GM19438 (cell line): ENCODE results near the gene NRG2.

Experiments
- ATAC-seq: cut with Tn5 transposase; IDR thresholded peaks from one replicate; pipeline ENCODE4 v1.9.1; 2021; ENCODE audit warnings: low read depth; ENCODE audit not compliant: unreplicated experiment

The NRG2 gene

DNA sequence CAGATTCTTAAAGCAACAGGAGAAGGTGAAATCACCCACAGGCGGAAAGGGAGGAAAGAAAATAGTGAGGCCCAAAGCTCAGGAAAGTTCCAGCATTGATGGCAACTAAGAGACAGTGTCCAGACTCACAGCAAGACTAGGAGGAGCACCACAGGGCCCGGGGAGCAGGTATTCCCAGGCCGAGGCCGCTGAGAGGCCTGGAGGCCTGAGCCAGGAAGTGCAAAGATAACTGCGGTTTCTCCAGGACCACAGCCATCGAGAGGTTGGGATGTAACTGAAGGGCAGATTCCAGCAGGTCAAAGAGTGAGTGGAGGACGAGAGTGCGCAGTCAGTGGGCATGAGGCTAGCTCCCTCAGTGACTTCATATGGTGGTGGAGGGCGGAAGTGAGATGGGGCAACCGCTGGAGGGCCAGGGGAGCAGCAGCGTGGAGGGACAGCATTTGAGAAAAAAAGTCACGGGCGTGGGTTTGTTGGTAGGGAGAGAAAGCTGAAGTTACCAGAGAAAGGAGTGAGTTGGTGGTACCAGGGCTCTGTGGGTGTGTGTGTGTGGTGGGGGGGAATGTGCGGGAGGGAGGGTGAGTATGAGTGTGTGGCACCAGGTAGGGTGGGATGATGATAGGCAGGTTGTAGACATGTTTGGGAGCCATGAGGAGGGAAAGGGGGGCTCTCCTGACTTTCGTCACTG, 157.8 kb downstream of the NRG2 start:
- no peak for ATAC-seq

DNA sequence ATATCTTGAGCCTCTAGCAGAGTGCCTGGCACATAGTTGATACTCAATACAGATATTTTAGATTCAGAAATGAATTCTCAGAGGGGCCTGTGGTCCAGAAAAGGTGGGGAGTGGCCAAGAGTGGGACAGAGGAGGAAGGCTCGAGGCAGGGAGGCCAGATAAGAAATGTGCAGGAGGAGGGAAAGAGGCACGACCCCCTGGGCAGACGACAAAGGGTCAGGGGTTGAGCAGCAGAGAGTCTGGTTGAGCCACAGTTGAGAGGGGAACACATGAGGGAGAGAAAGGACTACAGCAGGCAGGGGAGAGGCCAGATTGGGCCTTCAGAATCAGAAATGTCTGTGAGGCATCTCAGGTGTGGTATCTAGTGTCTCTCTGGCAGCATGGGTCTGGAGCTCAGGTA, 158.4 kb downstream of the NRG2 start:
- ATAC-seq = no peak

DNA sequence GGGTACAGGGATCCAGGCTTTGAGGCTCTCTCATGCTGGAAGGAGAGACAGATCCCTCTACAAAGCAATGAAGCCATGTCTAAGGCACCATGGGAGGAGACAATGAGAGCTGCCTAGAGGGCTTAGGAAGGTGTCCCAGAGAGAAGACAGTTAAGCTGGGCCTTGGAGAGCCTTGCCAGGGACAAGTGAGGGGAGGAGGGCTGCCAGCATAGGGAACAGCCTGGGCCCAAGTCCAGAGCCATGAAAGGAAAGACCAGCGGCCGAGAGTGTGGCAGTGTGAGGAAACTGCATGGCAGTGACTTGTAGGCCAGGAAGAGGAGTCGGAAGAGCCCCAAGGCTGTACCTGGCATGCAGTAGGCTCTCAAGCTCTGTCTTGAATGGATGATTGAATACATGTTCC, 159.0 kb downstream of the NRG2 start:
- no peak for ATAC-seq

DNA sequence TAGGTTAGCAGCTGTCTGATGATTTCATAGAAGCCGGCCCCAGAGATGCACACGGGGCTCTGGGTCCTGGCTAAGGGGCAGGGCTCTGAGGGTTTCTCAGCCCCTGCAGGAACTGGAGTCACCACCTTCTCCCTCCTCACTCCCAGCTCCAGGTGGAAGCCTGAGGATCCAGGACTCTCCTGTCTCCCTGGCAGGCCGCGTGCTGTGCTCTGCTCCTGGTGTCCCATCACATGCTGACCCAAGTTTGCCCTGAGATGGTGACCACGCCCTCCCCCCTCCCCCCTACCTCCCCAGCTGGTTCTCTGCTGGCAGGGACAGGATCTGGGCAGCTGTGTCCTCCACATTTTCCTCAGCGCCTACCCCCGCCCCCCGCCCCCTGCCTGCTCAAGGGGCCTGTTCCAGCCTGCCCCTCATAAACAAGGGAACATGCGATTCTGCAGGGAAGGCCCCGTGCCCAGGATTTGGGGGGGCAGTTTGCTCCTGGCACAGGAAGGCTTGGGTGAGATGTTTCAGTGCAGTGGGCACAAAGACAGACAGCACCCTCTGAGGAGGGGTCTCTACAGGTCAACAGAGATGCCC, 160.0 kb downstream of the NRG2 start:
- ATAC-seq = no peak

DNA sequence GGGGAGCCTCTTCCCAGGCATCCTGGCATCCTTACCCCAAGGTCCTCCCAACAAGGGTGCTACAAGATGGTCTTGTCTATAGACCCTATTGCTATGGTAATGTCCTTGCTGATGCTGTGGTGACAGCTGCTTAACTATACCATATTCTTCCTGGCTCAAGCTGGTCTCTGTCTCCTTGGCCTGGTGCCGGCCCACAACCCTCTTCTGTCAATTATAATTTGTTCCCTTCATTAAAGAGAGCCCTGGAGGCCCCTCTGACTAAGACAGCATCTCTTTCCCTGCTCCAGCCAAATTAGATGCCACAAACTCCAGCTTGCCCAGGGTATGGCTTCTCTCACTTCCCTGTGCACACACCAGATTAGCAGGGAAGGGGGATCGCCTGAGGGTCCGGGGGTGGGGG, 160.8 kb downstream of the NRG2 start:
- no peak for ATAC-seq

DNA sequence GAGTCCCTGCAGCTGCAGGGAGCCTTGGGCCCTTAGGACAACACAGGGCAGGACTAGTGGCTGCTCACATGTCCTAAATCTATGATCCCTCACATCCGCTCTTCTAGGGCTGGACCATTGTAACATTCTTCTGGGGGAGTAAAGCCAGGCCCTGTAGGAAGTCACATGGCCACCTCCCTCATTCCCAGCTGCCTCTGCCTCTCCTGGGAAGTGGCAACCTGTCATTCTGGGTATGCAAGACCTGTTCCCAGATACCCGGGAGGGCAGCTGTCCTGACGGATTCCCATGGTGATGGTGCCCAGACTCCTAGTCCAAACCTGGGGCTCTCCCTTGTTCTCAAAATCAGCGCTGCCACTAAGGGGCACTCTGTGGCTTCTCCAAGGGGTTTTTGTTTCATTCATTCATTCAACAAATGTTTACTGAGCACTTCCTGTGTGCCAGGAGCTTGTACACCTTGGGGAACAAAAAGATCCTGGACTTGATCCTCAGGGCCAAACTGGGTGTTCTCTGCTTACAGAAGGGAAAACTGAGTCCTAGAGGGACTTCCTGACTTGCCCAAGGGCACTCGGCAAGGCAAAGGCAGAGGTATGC, 161.9 kb downstream of the NRG2 start:
- ATAC-seq = no peak

DNA sequence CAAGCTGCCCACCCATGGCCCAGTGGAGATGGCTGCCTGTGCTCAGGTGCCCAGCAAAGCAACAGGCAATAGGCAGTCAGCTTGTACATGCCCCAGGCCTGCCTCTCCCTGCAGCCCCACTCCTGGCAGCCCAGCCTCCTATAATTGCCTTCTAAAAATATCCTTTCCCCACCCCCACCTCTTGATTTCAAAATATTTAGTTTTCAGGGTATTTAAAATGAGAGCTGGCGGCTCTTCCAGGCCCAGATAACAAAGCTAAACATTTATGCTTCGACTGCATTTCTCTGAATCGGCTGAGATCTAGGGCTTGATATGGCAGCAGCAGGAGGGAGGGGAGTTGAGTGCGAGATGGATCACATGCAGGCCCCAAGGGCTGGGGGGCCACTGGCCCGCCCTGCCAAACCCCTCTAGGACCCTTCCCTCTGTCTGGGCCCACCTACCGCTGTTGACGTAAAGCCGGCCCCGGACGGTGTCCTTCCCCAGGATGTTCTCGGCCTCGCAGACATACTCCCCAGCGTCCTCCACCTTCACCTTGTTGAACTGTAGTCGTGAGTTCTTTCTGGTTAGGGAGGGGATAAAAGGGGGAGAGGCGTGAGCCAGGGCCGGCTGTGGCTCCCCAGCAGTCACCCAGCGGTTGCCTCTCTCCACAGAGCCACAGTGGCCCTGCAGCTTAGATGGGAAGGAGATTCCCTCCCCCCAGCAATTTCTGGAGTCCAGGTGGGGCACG, 162.5 kb downstream of the NRG2 start:
- ATAC-seq = no peak

DNA sequence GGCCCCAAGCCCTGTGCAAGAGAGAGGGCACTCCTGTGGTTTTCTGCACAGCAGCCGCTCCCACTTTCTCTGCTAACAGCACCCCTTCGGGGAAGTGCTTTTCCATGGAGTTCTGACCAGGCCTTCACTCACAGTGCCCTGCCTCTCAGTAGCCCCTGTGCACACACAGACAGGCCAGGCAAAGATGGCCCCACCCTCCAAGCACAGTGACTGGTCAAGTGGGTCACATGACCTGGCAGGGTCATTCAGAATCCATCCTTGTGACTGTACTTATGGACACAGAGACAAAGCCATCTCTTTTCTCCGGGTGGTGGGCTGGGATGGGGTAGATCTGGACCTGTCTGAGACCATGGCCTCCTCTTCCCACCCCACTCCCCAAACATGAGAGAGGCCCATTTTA, 165.0 kb downstream of the NRG2 start:
- no peak for ATAC-seq

DNA sequence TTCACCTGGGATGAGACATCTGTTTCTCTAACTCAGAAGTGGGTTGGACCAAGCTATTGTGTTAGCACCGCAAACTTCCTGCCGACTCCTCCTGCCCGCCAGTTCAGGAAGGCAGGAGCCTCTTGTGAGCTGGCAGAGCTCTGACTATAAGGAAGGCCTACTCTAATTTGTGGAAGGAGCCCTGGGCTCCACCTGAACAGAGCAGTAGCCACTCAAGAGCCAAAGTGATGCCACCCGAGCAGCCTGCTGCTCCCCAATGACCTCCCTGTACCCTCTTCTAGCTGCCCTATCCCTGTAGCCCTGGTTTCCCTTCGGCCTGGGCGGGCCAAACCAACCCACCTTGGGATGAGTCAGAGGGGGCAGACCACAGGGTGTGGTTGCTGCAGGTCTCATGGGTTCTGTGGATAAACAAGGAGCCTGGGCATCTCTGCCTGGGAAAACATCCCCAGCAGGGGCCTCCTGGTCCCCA, 165.9 kb downstream of the NRG2 start:
- no peak for ATAC-seq

DNA sequence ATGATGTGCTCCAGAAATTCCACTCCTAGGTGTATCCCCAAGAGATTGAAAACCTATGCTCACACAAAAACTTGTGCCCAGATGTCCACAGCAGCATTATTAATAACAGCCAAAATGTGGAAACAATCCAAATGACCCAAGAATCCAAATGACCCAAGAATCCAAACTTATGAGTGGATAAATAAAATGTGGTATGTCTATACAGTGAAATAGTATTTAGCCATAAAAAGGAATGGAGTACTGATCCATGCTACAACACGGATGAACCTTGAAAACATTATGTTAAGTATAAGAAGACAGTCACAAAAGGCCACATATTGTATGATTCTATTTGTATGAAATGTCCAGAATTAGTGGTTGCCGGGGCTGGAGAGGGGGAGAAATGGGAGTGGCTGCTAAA, 167.1 kb downstream of the NRG2 start:
- no peak for ATAC-seq

DNA sequence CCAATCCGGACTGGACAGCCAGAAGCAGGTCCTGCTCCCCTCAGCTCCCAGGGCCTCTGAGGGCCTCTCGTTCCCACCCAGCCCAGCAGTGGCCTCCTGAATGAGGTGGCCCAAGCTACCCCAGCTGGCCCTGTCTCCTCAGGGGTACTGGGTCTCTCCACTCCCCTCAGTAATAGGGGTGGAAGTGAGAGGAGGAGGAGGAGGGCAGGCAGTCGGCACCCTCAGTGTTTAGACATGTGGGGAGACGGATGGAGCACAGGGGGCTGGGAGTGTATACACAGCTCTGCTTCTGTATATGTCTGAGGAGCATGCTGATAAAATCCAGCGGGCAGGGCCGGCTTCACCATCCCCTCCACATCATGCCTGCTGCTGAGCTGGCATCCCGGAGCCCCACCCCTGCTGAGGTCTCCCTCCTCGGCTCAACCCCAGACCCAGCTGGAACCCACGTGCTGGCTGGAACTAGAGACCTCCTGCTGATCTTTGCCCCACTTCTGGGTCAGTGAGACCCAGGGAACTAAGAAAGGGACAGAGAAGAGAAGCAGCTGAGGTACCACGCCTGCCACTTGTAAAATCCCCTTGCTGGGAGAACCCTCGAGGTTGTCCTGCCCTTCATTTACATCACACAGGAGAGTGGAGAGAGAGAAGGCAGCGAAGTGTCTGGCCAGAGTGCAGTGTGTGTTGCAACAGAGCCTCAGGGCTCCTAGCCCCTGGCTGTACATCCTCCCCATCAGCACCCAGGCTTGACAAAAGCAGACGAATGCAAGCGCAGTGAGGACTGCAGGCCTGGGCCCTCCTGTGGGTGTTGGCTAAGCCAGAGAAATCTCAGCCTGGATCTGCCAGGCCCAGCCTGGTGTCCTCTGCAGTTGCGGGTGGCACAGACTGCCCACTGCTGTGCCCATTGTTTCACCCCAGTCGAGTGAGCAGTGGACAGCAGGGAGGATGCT, 170.0 kb downstream of the NRG2 start:
- no peak for ATAC-seq

DNA sequence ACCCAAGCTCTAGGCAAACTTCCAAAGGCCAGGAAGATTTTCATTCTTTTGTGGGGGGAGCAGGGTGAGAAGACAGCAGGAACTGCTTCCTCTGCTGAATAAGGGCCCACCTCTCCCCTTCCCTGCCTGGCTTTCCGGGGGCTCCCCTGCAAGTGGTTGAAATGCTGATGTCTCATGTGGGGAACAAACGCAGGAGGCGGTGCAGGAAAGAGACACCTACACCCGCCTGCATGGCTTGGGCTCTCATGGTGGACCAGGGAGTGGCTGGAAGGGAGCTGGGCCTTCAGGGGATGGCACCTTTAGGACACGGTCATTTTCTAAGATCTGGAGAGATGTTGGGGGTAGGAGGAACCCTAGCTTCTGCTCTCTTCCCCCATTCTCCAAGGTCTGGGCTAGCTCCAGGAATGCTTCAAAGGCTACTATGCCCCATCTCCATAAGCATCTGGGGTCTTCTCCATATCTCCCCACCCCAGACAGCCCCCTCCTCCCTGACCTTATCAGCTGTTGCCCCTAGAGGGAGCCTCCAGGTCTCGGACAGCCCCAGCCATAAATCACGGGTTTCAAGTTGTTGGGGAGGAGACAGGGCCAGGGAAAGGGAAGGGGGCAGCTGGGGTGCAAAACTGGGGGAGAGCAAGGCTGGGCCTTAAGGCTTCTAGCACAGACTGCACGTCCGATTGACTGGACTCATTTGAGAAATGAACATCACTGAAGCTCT, 170.9 kb downstream of the NRG2 start:
- no peak for ATAC-seq

DNA sequence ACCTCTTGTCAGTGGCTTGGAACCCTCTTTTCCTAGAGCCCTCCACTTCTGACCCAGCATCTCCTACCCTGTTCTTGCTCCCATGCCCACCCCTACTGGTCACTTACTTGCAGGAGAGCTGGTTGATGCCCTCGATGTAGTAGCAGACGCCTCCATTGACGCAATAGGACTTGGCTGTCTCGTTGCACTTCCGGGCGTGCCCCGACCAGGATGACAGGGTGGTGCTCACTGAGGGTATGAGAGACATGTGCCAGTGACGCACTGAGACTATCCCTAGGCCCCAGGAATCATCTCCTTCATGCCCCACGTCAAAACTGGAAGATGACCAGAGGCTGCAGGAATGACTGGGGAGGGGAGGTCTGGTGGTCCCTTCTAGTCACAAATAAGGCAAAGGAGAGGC, 171.5 kb downstream of the NRG2 start:
- ATAC-seq = no peak

DNA sequence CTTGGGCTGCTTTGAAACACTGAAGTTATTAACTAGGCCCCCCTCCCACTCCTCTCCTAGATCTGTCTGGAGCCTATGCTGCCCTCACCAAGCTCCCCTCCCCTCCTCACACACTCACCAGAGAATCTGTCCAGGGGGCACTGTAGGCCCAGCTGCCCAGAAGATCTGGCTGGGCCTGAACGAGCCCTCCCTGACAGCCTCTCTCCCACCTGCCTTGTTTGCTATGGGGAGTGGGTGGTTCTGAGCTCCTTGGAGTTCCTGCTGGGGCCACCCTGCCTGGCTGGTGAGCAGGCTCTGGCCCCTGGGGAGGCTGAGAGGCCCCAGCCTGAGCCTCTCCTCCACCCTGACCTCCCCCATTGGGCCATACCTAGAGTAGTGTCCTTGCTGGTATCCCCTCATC, 172.4 kb downstream of the NRG2 start:
- ATAC-seq = no peak

DNA sequence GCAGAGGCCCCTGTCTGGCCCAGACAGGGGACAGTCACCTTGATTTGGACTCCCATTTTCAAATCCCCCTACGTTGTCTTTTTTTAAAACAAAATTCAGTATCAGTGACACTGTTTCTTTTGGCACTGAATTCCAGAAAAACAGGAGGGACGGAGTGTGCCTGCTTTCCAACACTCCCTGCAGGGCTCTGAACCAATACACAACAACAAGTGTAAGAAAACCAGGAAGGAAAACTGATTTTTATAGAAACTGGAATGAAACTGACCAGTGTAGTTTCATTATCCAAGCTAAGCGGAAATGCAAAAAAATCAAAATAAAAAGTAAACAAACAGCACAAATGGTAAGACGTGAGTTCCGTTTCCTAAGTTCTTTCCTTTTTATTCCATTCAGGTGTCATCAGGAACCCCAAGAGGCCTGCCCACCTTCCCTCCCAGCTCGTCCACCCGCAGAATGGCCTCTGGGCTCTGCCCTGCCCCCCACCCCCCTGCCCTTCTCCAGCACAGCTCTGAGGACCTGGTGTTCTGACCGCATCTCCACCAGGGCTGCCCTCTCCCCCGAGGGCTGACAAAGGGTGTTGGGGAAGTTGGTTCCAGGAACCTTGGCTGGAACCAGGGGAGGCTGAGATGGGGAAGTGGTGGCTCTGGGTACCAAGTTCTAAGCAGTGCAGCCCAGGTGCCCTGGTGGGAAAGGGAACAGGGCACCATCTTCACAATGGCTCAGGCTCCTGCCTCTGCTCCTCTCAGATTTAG, 173.9 kb downstream of the NRG2 start:
- ATAC-seq = no peak

DNA sequence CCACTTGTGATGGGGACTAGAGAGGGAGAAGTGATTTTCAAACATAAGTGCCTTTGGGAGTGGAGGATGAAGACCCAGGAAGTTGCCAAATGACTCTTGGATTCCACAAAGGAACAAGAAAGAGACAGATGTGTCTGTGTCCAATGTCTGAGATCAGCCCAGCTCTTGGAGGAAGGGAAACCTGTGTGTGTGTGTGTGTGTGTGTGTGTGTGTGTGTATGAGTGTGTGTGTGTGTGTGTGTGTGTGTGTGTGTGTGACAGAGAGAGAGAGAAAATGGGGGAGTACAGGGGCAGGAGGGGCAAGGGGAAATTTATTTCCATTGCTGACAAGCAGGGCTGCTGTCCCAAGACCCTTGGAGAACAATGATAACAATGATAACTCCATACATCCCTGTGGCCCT, 175.5 kb downstream of the NRG2 start:
- ATAC-seq = no peak

DNA sequence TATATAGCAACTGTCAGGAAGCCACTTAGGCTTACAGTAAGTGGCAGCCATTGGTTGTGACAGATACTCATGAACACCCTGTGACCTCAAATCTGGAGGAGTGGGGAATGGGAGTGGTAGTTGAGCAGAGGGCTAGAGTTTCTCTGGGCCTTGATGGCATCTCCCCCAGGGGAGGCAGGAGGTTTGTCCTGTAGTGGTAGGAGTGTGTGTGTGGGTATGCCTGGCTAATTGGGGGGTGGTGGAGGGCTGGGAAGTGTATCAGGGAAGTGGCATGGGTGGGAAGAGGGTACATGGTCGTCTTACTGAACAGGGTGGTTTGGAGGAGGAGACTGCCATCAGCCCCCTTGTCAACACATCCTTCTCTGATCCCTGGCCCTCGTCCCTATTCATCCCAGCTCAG, 176.0 kb downstream of the NRG2 start:
- no peak for ATAC-seq

DNA sequence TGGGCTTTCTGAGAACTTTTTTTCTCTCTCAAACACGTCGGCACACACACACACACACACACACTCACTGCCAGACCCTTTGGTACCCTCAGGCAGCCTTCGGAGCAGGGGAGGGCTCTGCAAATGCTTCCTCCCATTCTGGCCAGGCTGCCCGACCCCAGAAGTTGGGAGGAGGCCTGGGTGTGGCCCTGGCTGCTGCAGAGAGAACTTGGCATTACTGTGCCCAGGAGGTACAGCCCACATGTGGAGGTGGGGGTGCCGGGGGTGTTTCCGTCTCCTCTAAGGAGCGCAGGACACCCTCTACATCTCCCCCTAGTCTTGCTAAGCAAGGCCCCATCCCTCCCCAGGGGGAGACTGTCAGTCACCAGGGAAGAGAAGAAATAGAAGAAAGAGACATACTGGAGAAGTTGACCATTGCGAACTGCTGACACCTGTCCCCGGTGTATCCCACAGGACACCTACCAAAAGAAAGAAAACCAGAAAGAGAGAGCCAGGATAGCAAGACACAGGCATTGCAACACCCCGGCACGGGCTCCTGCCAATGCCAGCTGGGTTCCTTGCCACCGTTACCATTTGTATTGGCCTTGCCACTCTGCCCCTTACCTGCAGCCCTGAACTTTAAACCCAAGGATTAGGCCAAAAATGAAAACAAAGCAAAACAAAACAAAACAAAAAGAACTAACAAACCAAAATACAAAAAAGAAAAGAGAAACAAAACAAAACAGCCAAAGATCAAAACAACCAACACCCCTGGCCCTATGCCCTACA, 178.2 kb downstream of the NRG2 start:
- ATAC-seq = no peak
